GM10266 (cell line): ENCODE data around the gene SPSB1.
A peak's percentile ranks its signal among the peaks of the same experiment; 100 is the strongest.

Experiments
- DNase-seq: peaks from one replicate; pipeline ENCODE4 v3.0.0; 2012; ENCODE audit errors: extremely low spot score
- CTCF ChIP-seq: IDR thresholded peaks from 2 replicates; pipeline ENCODE4 v1.5.1; 2012; ENCODE audit warnings: mild to moderate bottlenecking, low read depth; ENCODE audit not compliant: control insufficient read depth, insufficient read depth; ENCODE audit errors: missing control alignments

The SPSB1 gene

GRCh38 chr1:9273177-9273576, 19.5 kb upstream of the SPSB1 start:
- no peak for DNase-seq
- TF ChIP-seq CTCF = no peak

- DNase-seq = no peak
Measured at GRCh38 chr1:9275161-9275560, 17.5 kb upstream of the SPSB1 start.

GRCh38 chr1:9275567-9276034, 17.1 kb upstream of the SPSB1 start:
- peak; percentile 68 for DNase-seq
- no peak for TF ChIP-seq CTCF

More at GRCh38 chr1:9275161-9275560, 17.5 kb upstream of the SPSB1 start:
- no peak for TF ChIP-seq CTCF

- no peak for TF ChIP-seq CTCF
- no peak for DNase-seq
Measured at GRCh38 chr1:9278116-9278515, 14.6 kb upstream of the SPSB1 start.

DNA sequence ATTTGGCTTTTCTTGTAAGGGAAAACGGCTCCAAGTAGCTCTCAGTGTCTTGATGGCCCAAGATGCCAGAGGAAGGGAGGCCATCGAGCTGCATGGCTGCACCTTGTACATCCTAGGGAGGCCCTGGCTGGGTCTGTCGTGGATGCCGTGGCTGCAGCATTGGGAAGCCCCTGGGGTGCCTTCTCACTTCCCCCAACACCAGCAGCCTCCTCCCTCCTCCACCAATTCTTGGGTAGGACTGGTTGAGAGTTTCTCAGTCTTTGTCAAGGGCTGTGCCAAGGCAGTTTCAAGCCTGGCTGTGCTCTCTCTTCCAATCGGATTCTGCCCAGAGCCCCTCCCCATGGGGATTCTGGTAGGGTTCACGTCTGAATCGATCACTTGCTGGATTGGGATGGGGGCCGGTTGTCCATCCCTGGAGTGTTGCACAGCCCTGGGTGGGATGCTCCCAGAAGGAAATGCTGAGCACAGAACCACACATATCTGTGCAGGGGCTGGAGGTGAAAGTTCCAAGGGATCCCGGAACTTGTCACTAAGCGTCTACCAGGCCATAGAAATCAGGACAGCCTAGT, 14.0 kb upstream of the SPSB1 start:
- no peak for TF ChIP-seq CTCF
- no peak for DNase-seq

DNA sequence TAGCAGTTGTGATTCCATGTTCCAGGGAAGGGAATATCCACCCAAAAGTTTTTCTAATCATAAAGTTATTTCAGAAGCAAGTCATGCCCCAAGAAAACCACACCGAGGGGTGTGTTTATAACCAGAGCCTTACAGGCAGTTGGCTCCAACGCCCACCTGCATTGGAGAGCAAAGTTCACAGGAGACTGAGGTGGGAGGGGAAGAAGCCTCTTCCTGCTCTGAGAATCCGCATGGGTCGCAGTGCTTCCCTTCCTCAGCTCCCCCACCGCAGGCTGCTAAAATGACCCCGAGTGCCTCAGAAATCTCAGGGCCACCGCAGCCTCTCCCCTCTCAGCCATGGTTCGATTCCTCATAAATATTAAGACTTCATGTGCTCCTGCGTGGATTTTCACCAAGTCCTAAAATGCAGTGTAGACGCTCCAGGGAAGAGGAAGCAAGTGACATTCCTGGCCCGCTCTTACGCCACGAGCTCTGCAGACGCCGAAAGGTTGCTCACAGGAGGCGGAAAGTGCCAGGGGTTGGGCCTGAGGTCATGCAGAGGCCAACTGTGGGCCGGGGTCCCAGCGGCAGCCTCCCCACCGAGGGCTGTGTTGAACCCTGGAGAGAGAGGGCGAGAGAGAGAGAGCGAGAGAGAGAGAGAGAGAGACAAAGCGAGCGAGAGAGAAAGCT, 13.4 kb upstream of the SPSB1 start:
- DNase-seq = no peak
- no peak for TF ChIP-seq CTCF
